Measurements from ENCODE around the gene CNPY3. TPM values are rescaled to one million over a fixed set of nuclear protein-coding genes. Genes with fewer than 3 reads are reported as not detected.
"Not testable (repeated sequence)": the region's sequence is repeated elsewhere in the genome, so short reads cannot be mapped to it uniquely, and the experiment has no call there.

Gene CNPY3
- total RNA-seq = 22.9 TPM
- long read RNA-seq, transcript CNPY3-201 (6 exons, 1,704 nt) = major isoform, 15 of 16 reads
- long read RNA-seq, partial matches to known transcripts = 0 of 16 reads
- long read RNA-seq, other reads (novel, unspliced or antisense) = 1 of 16 reads

GRCh38 chr6:42928986-42929820 is at the start of gene CNPY3:
CNPY3 (plus strand) TSS chr6:42929480; CDS start chr6:42929571, 91 bp downstream.
- peak; percentile 97 for DNase-seq (ENCODE audit: missing footprints)
- ATAC-seq = peak; percentile 96
- intact Hi-C loops (cut with DNase I) = loop anchor here (5.0 kb wide), 1 partner anchor 53 kb away; the partner anchor contains the start of gene PPP2R5D

- not testable (repeated sequence) for ATAC-seq; DNase-seq (ENCODE audit: missing footprints)
- intact Hi-C loops (cut with DNase I) = loop anchor here (10.0 kb wide), 1 partner anchor 1096 kb away; the partner anchor contains the start of genes PRICKLE4 and TOMM6
Measured at GRCh38 chr6:42880240-42880817, 49.0 kb upstream of the CNPY3 start.

- not testable (repeated sequence) for ATAC-seq; DNase-seq (ENCODE audit: missing footprints)
- intact Hi-C loops (cut with DNase I) = loop anchor here (10.0 kb wide), 1 partner anchor 1096 kb away; the partner anchor contains the start of genes PRICKLE4 and TOMM6
Measured at GRCh38 chr6:42880871-42881270, 48.4 kb upstream of the CNPY3 start.

- intact Hi-C loops (cut with DNase I) = loop anchor here (10.0 kb wide), 1 partner anchor 1101 kb away; the partner anchor contains the start of genes PRICKLE4 and TOMM6
- DNase-seq (ENCODE audit: missing footprints) (no peak), ATAC-seq (no peak)
Measured at GRCh38 chr6:42885702-42886101, 43.6 kb upstream of the CNPY3 start.

GRCh38 chr6:42888201-42888600 is 41.1 kb upstream of the CNPY3 start:
- DNase-seq (ENCODE audit: missing footprints); ATAC-seq: not testable (repeated sequence)
- intact Hi-C loops (cut with DNase I) = loop anchor here (10.0 kb wide), 1 partner anchor 1103 kb away; the partner anchor contains the start of genes PRICKLE4 and TOMM6

- ATAC-seq (no peak), DNase-seq (ENCODE audit: missing footprints) (no peak)
- intact Hi-C loops (cut with DNase I) = loop anchor here (5.0 to 10.0 kb wide), 2 partner anchors 228 to 1105 kb away; partner anchors contain the start of genes PRICKLE4 and TOMM6
Measured at GRCh38 chr6:42889815-42890214, 39.5 kb upstream of the CNPY3 start.

- intact Hi-C loops (cut with DNase I) = loop anchor here (5.0 kb wide), 1 partner anchor 228 kb away; no protein-coding TSS in a partner anchor
- DNase-seq (ENCODE audit: missing footprints) = peak; percentile 94
- peak; percentile 99 for ATAC-seq
Measured at GRCh38 chr6:42890311-42891198, 38.7 kb upstream of the CNPY3 start.

GRCh38 chr6:42891199-42891722 is 38.0 kb upstream of the CNPY3 start:
- no peak for DNase-seq (ENCODE audit: missing footprints)
- intact Hi-C loops (cut with DNase I) = loop anchor here (5.0 kb wide), 1 partner anchor 229 kb away; no protein-coding TSS in a partner anchor
- ATAC-seq = peak; percentile 7

GRCh38 chr6:42894041-42894828 is 35.0 kb upstream of the CNPY3 start:
- intact Hi-C loops (cut with DNase I) = loop anchor here (5.0 kb wide), 1 partner anchor 232 kb away; no protein-coding TSS in a partner anchor
- not testable (repeated sequence) for DNase-seq (ENCODE audit: missing footprints); ATAC-seq

GRCh38 chr6:42896178-42896719 is 33.0 kb upstream of the CNPY3 start:
- ATAC-seq = no peak
- intact Hi-C loops (cut with DNase I) = loop anchor here (5.0 kb wide), 1 partner anchor 169 kb away; no protein-coding TSS in a partner anchor
- no peak for DNase-seq (ENCODE audit: missing footprints)

GRCh38 chr6:42898891-42899361 is 30.4 kb upstream of the CNPY3 start:
- DNase-seq (ENCODE audit: missing footprints) (peak; percentile 79), ATAC-seq (no peak)
- intact Hi-C loops (cut with DNase I) = loop anchor here (5.0 kb wide), 1 partner anchor 172 kb away; no protein-coding TSS in a partner anchor

GRCh38 chr6:42899871-42900270 is 29.4 kb upstream of the CNPY3 start:
- intact Hi-C loops (cut with DNase I) = loop anchor here (5.0 kb wide), 4 partner anchors 82 to 227 kb away; partner anchors contain the start of genes KLC4, MRPL2 and PPP2R5D
- no peak for DNase-seq (ENCODE audit: missing footprints)
- ATAC-seq = no peak

- intact Hi-C loops (cut with DNase I) = loop anchor here (1.0 to 5.0 kb wide), 4 partner anchors 81 to 242 kb away; partner anchors contain the start of genes KLC4, MRPL2 and PPP2R5D
- DNase-seq (ENCODE audit: missing footprints) = peak; percentile 89
- ATAC-seq = peak; percentile 97
Measured at GRCh38 chr6:42901538-42901957, 27.7 kb upstream of the CNPY3 start.

GRCh38 chr6:42902429-42903263 is 26.6 kb upstream of the CNPY3 start:
- intact Hi-C loops (cut with DNase I) = loop anchor here (5.0 kb wide), 3 partner anchors 80 to 225 kb away; partner anchors contain the start of genes KLC4, MRPL2 and PPP2R5D
- ATAC-seq; DNase-seq (ENCODE audit: missing footprints): not testable (repeated sequence)

- intact Hi-C loops (cut with DNase I) = loop anchor here (5.0 kb wide), 3 partner anchors 78 to 223 kb away; partner anchors contain the start of genes KLC4, MRPL2 and PPP2R5D
- DNase-seq (ENCODE audit: missing footprints) = no peak
- no peak for ATAC-seq
Measured at GRCh38 chr6:42904467-42904866, 24.8 kb upstream of the CNPY3 start.
